Panc1 (cell line): Measurements from ENCODE around the gene RFTN1. TPM values are rescaled to one million over a fixed set of nuclear protein-coding genes. Genes with fewer than 3 reads are reported as not detected.

ENCODE experiments used
- ATAC-seq: fragments of 200-7000 bp; cut with Tn5 transposase; 2 replicates; pipeline ENCODE4 v1.9.1; 2020; ENCODE audit warnings: mild to moderate bottlenecking, moderate library complexity
- BruUV-seq: library from RNA; stranded (reverse); fragments of 400-500 nt; replicated peaks from 2 replicates; lab custom pipeline; 2021; lab: Mats Ljungman, UMichigan
- CTCF ChIA-PET: fragments of 300-600 bp; sonication (Branson Sonifier 250); formaldehyde crosslinking; loops from one replicate; lab custom pipeline; 2022; ENCODE audit warnings: antibody characterized with exemption; lab: Charles Lee
- POLR2A ChIA-PET: fragments of 300-600 bp; sonication (Branson Sonifier 250); formaldehyde crosslinking; loops from one replicate; lab custom pipeline; 2022; ENCODE audit warnings: antibody characterized with exemption; lab: Charles Lee
- DNase-seq: peaks from one replicate; pipeline ENCODE4 v3.0.0-alpha.2; 2010; ENCODE audit warnings: low read depth, low spot score
- H3K27ac ChIP-seq: 2 replicates; pipeline ENCODE4 v1.5.1; 2011; ENCODE audit warnings: mild to moderate bottlenecking, low read length, inconsistent platforms
- H3K27me3 ChIP-seq: fragments of 200-500 bp; sonication (Bioruptor generic); 2 replicates; pipeline ENCODE4 v1.6.0; 2014; ENCODE audit warnings: low read length, inconsistent platforms; ENCODE audit not compliant: control insufficient read depth, insufficient read depth
- H3K36me3 ChIP-seq: fragments of 200-500 bp; sonication (Bioruptor generic); 2 replicates; pipeline ENCODE4 v1.5.1; 2014; ENCODE audit warnings: inconsistent platforms, mild to moderate bottlenecking, low read length, moderate library complexity; ENCODE audit not compliant: control insufficient read depth, insufficient read depth
- H3K4me1 ChIP-seq: 2 replicates; pipeline ENCODE4 v1.5.1; 2011; ENCODE audit warnings: inconsistent platforms, mild to moderate bottlenecking, low read length, moderate library complexity; ENCODE audit not compliant: control insufficient read depth, insufficient read depth
- H3K4me3 ChIP-seq, 2 experiments: 2 replicates each; pipeline ENCODE4 v1.5.1; 2011 to 2012; ENCODE audit warnings: low read depth in 2 of 2, low read length in 2 of 2, mild to moderate bottlenecking in 2 of 2, inconsistent platforms in 1 of 2, moderate library complexity in 1 of 2
- H3K9me3 ChIP-seq: fragments of 200-500 bp; sonication (Bioruptor generic); 2 replicates; pipeline ENCODE4 v1.5.1; 2014; ENCODE audit warnings: low read depth, mild to moderate bottlenecking, inconsistent platforms, low read length, moderate library complexity; ENCODE audit not compliant: control insufficient read depth, insufficient read depth
- CTCF ChIP-seq: fragments of 450-650 bp; IDR thresholded peaks from 2 replicates; pipeline ENCODE4 v1.5.1; 2017; ENCODE audit warnings: mild to moderate bottlenecking
- POLR2AphosphoS5 ChIP-seq: IDR thresholded peaks from 2 replicates; pipeline ENCODE4 v1.6.1; 2012; ENCODE audit warnings: mild to moderate bottlenecking, low read depth, low read length, moderate library complexity
- REST ChIP-seq, 2 experiments: IDR thresholded peaks; 2 replicates each; pipeline ENCODE4 v1.6.1; 2011 to 2012; ENCODE audit warnings: low read depth in 2 of 2, control low read depth in 1 of 2, low read length in 1 of 2, mild to moderate bottlenecking in 1 of 2, moderate library complexity in 1 of 2; ENCODE audit not compliant: insufficient read depth in 1 of 2
- SIN3A ChIP-seq: IDR thresholded peaks from 2 replicates; pipeline ENCODE4 v1.6.1; 2012; ENCODE audit warnings: low read depth, mild to moderate bottlenecking, low read length, moderate library complexity, borderline replicate concordance; ENCODE audit not compliant: insufficient read depth
- TCF7L2 ChIP-seq: IDR thresholded peaks from 2 replicates; pipeline ENCODE4 v1.6.1; 2011; ENCODE audit warnings: mild to moderate bottlenecking, low read depth, low read length, inconsistent platforms
- in situ Hi-C: cut with HindIII; loops from 2 replicates; pipeline ENCODE4 v1.10.0; 2016; ENCODE audit warnings: low sequenced_read_pairs, low pct_unique_long_range_greater_than_20kb
- intact Hi-C: fragments of 100-400 bp; cut with micrococcal nuclease; formaldehyde crosslinking; loops from one replicate; pipeline ENCODE4 v1.10.0; 2022; ENCODE audit not compliant: unreplicated experiment
- total RNA-seq: library from RNA; stranded (reverse); gene quantifications from one replicate; pipeline ENCODE4 v1.2.1, GENCODE V29; 2021; ENCODE audit not compliant: unreplicated experiment

The RFTN1 gene
- total RNA-seq, 1 experiment from 2014 or later = 0.90 TPM

- H3K4me1 ChIP-seq = no peaks in the 10 kb centered on the region
- ChIA-PET POLR2A (no interaction called here), CTCF (no interaction called here)
- BruUV-seq = no TSS peak
- intact Hi-C loops = no loop called here
- no peak overlapping the region for H3K4me3 ChIP-seq
- no peaks in the 10 kb centered on the region for H3K9me3 ChIP-seq
- no peak for TF ChIP-seq CTCF
- TF ChIP-seq SIN3A = no peak
- no peak for TF ChIP-seq REST (IDR thresholded peaks at IDR 0.05; ENCODE audit: insufficient read depth in 1 of 2, low read depth in 2 of 2, low read length in 1 of 2)
- no peak for TF ChIP-seq POLR2AphosphoS5
- TF ChIP-seq TCF7L2 = no peak
- H3K27me3 ChIP-seq = no peaks in the 10 kb centered on the region
- no peak overlapping the region for H3K27ac ChIP-seq
- no peak for ATAC-seq
- no peaks in the 10 kb centered on the region for H3K36me3 ChIP-seq
- in situ Hi-C loops = no loop called here
- DNase-seq = no peak
These were observed 132.1 kb downstream of the RFTN1 start for GRCh38 chr3:16381426-16381825.

- intact Hi-C loops (no loop called here), in situ Hi-C loops (no loop called here)
- ChIA-PET POLR2A (no interaction called here), CTCF (no interaction called here)
- ATAC-seq (no peak), DNase-seq (no peak)
- Histone ChIP-seq H3K9me3 (no peaks in the 10 kb centered on the region), H3K4me1 (no peaks in the 10 kb centered on the region), H3K36me3 (no peaks in the 10 kb centered on the region), H3K4me3 (no peak overlapping the region), H3K27me3 (no peaks in the 10 kb centered on the region), H3K27ac (no peak overlapping the region)
- TF ChIP-seq TCF7L2 (no peak), SIN3A (no peak), CTCF (no peak), REST (IDR thresholded peaks at IDR 0.05; ENCODE audit: insufficient read depth in 1 of 2, low read depth in 2 of 2, low read length in 1 of 2) (no peak), POLR2AphosphoS5 (no peak)
- no TSS peak for BruUV-seq
These were observed 133.1 kb downstream of the RFTN1 start for GRCh38 chr3:16380421-16380820.
